Tibial nerve (tissue), 4 donors: ENCODE data around the gene ALK. TPM values are rescaled to one million over a fixed set of nuclear protein-coding genes. Genes with fewer than 3 reads are reported as not detected.

Source experiments
- DNase-seq, 2 donors: peaks; one replicate each; pipeline ENCODE4 v3.0.0-alpha.2; 2019; ENCODE audit warnings: low spot score in 2 of 2
- H3K27ac ChIP-seq, 4 donors: fragments of 200-600 bp; sonication (generic) in 3 of 4; one replicate each; pipeline ENCODE4 v1.5.1; 2017 to 2019; ENCODE audit warnings: mild to moderate bottlenecking in 1 of 4
- H3K27me3 ChIP-seq, 2 donors: fragments of 200-600 bp; sonication (generic) in 1 of 2; one replicate each; pipeline versions ENCODE4 v1.5.1 to v1.6.0; 2017 to 2019
- H3K36me3 ChIP-seq, 3 donors: fragments of 200-600 bp; sonication (generic); one replicate each; pipeline ENCODE4 v1.5.1; 2018 to 2019
- H3K4me1 ChIP-seq, 4 donors: fragments of 200-600 bp; sonication (generic) in 3 of 4; one replicate each; pipeline ENCODE4 v1.5.1; 2017 to 2019
- H3K4me3 ChIP-seq, 4 donors: fragments of 200-600 bp; sonication (generic) in 3 of 4; one replicate each; pipeline ENCODE4 v1.5.1; 2017 to 2019; ENCODE audit warnings: mild to moderate bottlenecking in 1 of 4, moderate library complexity in 1 of 4
- H3K9me3 ChIP-seq, 4 donors: fragments of 200-600 bp; sonication (generic) in 3 of 4; one replicate each; pipeline ENCODE4 v1.5.1; 2017 to 2019
- CTCF ChIP-seq, 5 experiments: fragments of 200-600 bp in 3 of 5; fragments of 450-650 bp in 2 of 5; sonication (generic) in 3 of 5; IDR thresholded peaks; one replicate each; pipeline ENCODE4 v1.5.1; 2016 to 2019; ENCODE audit warnings: antibody characterized with exemption in 5 of 5, mild to moderate bottlenecking in 3 of 5, moderate library complexity in 2 of 5
- EP300 ChIP-seq, 2 donors: sonication (generic); formaldehyde crosslinking; IDR thresholded peaks; one replicate each; pipeline ENCODE4 v1.6.1; 2017; ENCODE audit warnings: antibody characterized with exemption in 2 of 2, mild to moderate bottlenecking in 1 of 2
- POLR2A ChIP-seq, 2 donors: fragments of 450-650 bp; IDR thresholded peaks; one replicate each; pipeline ENCODE4 v1.6.1; 2017; ENCODE audit warnings: antibody characterized with exemption in 2 of 2, mild to moderate bottlenecking in 2 of 2, moderate library complexity in 2 of 2
- WGBS, 2 donors: methylation state at CpG; one replicate each; pipeline ENCODE4 v1.1.5; 2018; 5-methylcytosine and 5-hydroxymethylcytosine counted together
- total RNA-seq, 4 donors: library from RNA; depleted of rRNA; stranded (reverse); fragments of >200 nt; gene quantifications; one replicate each; pipeline ENCODE4 v1.1.0, GENCODE V29; 2016

The ALK gene
- total RNA-seq, 4 donors from 2014 or later, result 0.39 to 4.8 (median 0.66) TPM

- Histone ChIP-seq H3K4me1 (peaks cover 0 to 34% (median 10%) of the 10 kb centered on the region in 4 donors), H3K27me3 (peaks cover 0 to 56% of the 10 kb centered on the region in 2 donors), H3K27ac (no peak overlapping the region), H3K4me3 (peak overlapping the region; percentile 23 to 55 (median 41)), H3K36me3 (no peaks in the 10 kb centered on the region), H3K9me3 (no peaks in the 10 kb centered on the region)
- no peak for DNase-seq
- no peak for TF ChIP-seq CTCF (IDR thresholded peaks at IDR 0.05)
- no peak for TF ChIP-seq POLR2A (IDR thresholded peaks at IDR 0.05)
- no peak for TF ChIP-seq EP300 (IDR thresholded peaks at IDR 0.05)
- 2 to 3% methylated on average over 47 of the region's 71 CpGs for WGBS, 2 donors
Observed at GRCh38 chr2:29920631-29921559, 491 bp downstream of the ALK start.

- Histone ChIP-seq H3K27ac (no peak overlapping the region), H3K9me3 (no peaks in the 10 kb centered on the region), H3K36me3 (no peaks in the 10 kb centered on the region), H3K4me1 (peaks cover 0 to 34% (median 10%) of the 10 kb centered on the region in 4 donors), H3K4me3 (peak overlapping the region; percentile 4 to 55 (median 41)), H3K27me3 (peaks cover 0 to 56% of the 10 kb centered on the region in 2 donors)
- DNase-seq, result no peak
- TF ChIP-seq EP300 (IDR thresholded peaks at IDR 0.05) (no peak), POLR2A (IDR thresholded peaks at IDR 0.05) (no peak), CTCF (IDR thresholded peaks at IDR 0.05) (no peak)
- 1 to 4% methylated on average over 10 to 30 of the region's 40 CpGs for WGBS, 2 donors
Observed at GRCh38 chr2:29920130-29920577, 1.2 kb downstream of the ALK start.

- TF ChIP-seq EP300 (IDR thresholded peaks at IDR 0.05) (no peak), POLR2A (IDR thresholded peaks at IDR 0.05) (no peak), CTCF (IDR thresholded peaks at IDR 0.05) (no peak)
- Histone ChIP-seq H3K4me1 (peaks cover 0 to 34% (median 10%) of the 10 kb centered on the region in 4 donors), H3K27me3 (peaks cover 0 to 56% of the 10 kb centered on the region in 2 donors), H3K4me3 (no peak overlapping the region), H3K9me3 (no peaks in the 10 kb centered on the region), H3K27ac (no peak overlapping the region), H3K36me3 (no peaks in the 10 kb centered on the region)
- DNase-seq, result no peak
- WGBS, 2 donors, result 56 to 57% methylated on average over 3 of the region's 3 CpGs
Observed at GRCh38 chr2:29918941-29919340, 2.4 kb downstream of the ALK start.

- WGBS, 2 donors, result 76 to 94% methylated on average over 1 of the region's 1 CpG
- Histone ChIP-seq H3K27me3 (peaks cover 0 to 55% of the 10 kb centered on the region in 2 donors), H3K27ac (no peak overlapping the region), H3K9me3 (no peaks in the 10 kb centered on the region), H3K4me3 (no peak overlapping the region), H3K4me1 (peaks cover 0 to 32% (median 10%) of the 10 kb centered on the region in 4 donors), H3K36me3 (no peaks in the 10 kb centered on the region)
- no peak for DNase-seq
- TF ChIP-seq POLR2A (IDR thresholded peaks at IDR 0.05) (no peak), EP300 (IDR thresholded peaks at IDR 0.05) (no peak), CTCF (IDR thresholded peaks at IDR 0.05) (no peak)
Observed at GRCh38 chr2:29917781-29918180, 3.6 kb downstream of the ALK start.

GRCh38 chr2:29916571-29916970 is 4.8 kb downstream of the ALK start:
- no peaks in the 10 kb centered on the region for H3K9me3 ChIP-seq
- TF ChIP-seq CTCF (IDR thresholded peaks at IDR 0.05) (no peak), POLR2A (IDR thresholded peaks at IDR 0.05) (no peak), EP300 (IDR thresholded peaks at IDR 0.05) (no peak)
- no peak overlapping the region for H3K4me3 ChIP-seq
- H3K4me1 ChIP-seq, result peaks cover 0 to 20% (median 9%) of the 10 kb centered on the region in 4 donors
- no peak overlapping the region for H3K27ac ChIP-seq
- no peak for DNase-seq
- peaks cover 0 to 48% of the 10 kb centered on the region in 2 donors for H3K27me3 ChIP-seq
- H3K36me3 ChIP-seq, result no peaks in the 10 kb centered on the region
